Muscle layer of duodenum (tissue), 2 donors: ENCODE measurements around the gene SUPT3H.

Source experiments
- H3K27ac ChIP-seq: one replicate; pipeline ENCODE4 v1.7.0; 2013; ENCODE audit warnings: mild to moderate bottlenecking, low read length
- H3K27me3 ChIP-seq: one replicate; pipeline ENCODE4 v1.7.0; 2013; ENCODE audit warnings: low read depth, mild to moderate bottlenecking, control low read depth, low read length
- H3K36me3 ChIP-seq, 2 donors: one replicate each; pipeline ENCODE4 v1.7.0; 2013; ENCODE audit warnings: low read length in 2 of 2, control low read depth in 1 of 2, mild to moderate bottlenecking in 1 of 2; ENCODE audit not compliant: insufficient read depth in 2 of 2, control insufficient read depth in 1 of 2
- H3K4me1 ChIP-seq, 2 donors: one replicate each; pipeline ENCODE4 v1.7.0; 2013; ENCODE audit warnings: low read length in 2 of 2, mild to moderate bottlenecking in 2 of 2, control low read depth in 1 of 2, moderate library complexity in 1 of 2; ENCODE audit not compliant: insufficient read depth in 2 of 2, control insufficient read depth in 1 of 2
- H3K4me3 ChIP-seq, 2 donors: one replicate each; pipeline ENCODE4 v1.7.0; 2013; ENCODE audit warnings: low read length in 2 of 2, low read depth in 1 of 2, mild to moderate bottlenecking in 1 of 2
- H3K9me3 ChIP-seq, 2 donors: one replicate each; pipeline ENCODE4 v1.7.0; 2013; ENCODE audit warnings: low read length in 2 of 2, control low read depth in 1 of 2, mild to moderate bottlenecking in 1 of 2; ENCODE audit not compliant: control insufficient read depth in 1 of 2
- donor health status: healthy.

SUPT3H gene

GRCh38 chr6:45364466-45364865 is 13.3 kb downstream of the SUPT3H start:
- H3K4me1 ChIP-seq: no peaks in the 10 kb centered on the region

GRCh38 chr6:45353654-45354053 is 24.1 kb downstream of the SUPT3H start:
- H3K27ac ChIP-seq: no peak overlapping the region
- no peaks in the 10 kb centered on the region for H3K4me1 ChIP-seq
- no peaks in the 10 kb centered on the region for H3K9me3 ChIP-seq
- no peaks in the 10 kb centered on the region for H3K36me3 ChIP-seq
- no peak overlapping the region for H3K4me3 ChIP-seq
- H3K27me3 ChIP-seq: no peaks in the 10 kb centered on the region

More at GRCh38 chr6:45364466-45364865, 13.3 kb downstream of the SUPT3H start:
- Histone ChIP-seq H3K4me3 (no peak overlapping the region), H3K9me3 (no peaks in the 10 kb centered on the region), H3K27me3 (no peaks in the 10 kb centered on the region), H3K27ac (no peak overlapping the region), H3K36me3 (no peaks in the 10 kb centered on the region)

GRCh38 chr6:45351667-45352066 is 26.1 kb downstream of the SUPT3H start:
- Histone ChIP-seq H3K27me3 (no peaks in the 10 kb centered on the region), H3K27ac (no peak overlapping the region), H3K36me3 (no peaks in the 10 kb centered on the region), H3K4me3 (no peak overlapping the region), H3K4me1 (no peaks in the 10 kb centered on the region), H3K9me3 (no peaks in the 10 kb centered on the region)

- Histone ChIP-seq H3K4me3 (no peak overlapping the region), H3K27ac (no peak overlapping the region), H3K36me3 (no peaks in the 10 kb centered on the region), H3K9me3 (no peaks in the 10 kb centered on the region), H3K4me1 (no peaks in the 10 kb centered on the region), H3K27me3 (no peaks in the 10 kb centered on the region)
Observed at GRCh38 chr6:45351076-45351475, 26.7 kb downstream of the SUPT3H start.

GRCh38 chr6:45350186-45350710 is 27.5 kb downstream of the SUPT3H start:
- no peaks in the 10 kb centered on the region for H3K27me3 ChIP-seq
- no peaks in the 10 kb centered on the region for H3K36me3 ChIP-seq
- no peaks in the 10 kb centered on the region for H3K4me1 ChIP-seq
- H3K9me3 ChIP-seq: no peaks in the 10 kb centered on the region
- no peak overlapping the region for H3K4me3 ChIP-seq
- H3K27ac ChIP-seq: no peak overlapping the region

GRCh38 chr6:45344900-45345299 is 32.8 kb downstream of the SUPT3H start:
- Histone ChIP-seq H3K27ac (no peak overlapping the region), H3K27me3 (no peaks in the 10 kb centered on the region), H3K36me3 (no peaks in the 10 kb centered on the region), H3K4me3 (no peak overlapping the region), H3K4me1 (no peaks in the 10 kb centered on the region), H3K9me3 (no peaks in the 10 kb centered on the region)

GRCh38 chr6:45328523-45328922 is 49.2 kb downstream of the SUPT3H start:
- H3K9me3 ChIP-seq: no peaks in the 10 kb centered on the region
- no peaks in the 10 kb centered on the region for H3K36me3 ChIP-seq
- H3K4me3 ChIP-seq: no peak overlapping the region
- no peaks in the 10 kb centered on the region for H3K4me1 ChIP-seq
- no peak overlapping the region for H3K27ac ChIP-seq
- no peaks in the 10 kb centered on the region for H3K27me3 ChIP-seq

- Histone ChIP-seq H3K4me3 (no peak within 1 kb of the TSS), H3K36me3 (no peaks in the 10 kb centered on the region), H3K4me1 (no peaks in the 10 kb centered on the region), H3K27ac (no peak within 1 kb of the TSS), H3K9me3 (no peaks in the 10 kb centered on the region), H3K27me3 (no peaks in the 10 kb centered on the region)
Observed at GRCh38 chr6:45327956-45328522, 49.7 kb downstream of the SUPT3H start, which contains the start of gene RUNX2. TSS of gene RUNX2 (plus strand) at chr6:45328330. CDS start at chr6:45328727, 397 bp downstream.

- no peaks in the 10 kb centered on the region for H3K9me3 ChIP-seq
- no peaks in the 10 kb centered on the region for H3K27me3 ChIP-seq
- no peaks in the 10 kb centered on the region for H3K36me3 ChIP-seq
- no peaks in the 10 kb centered on the region for H3K4me1 ChIP-seq
- H3K27ac ChIP-seq: no peak overlapping the region
- H3K4me3 ChIP-seq: no peak overlapping the region
Observed at GRCh38 chr6:45326698-45327417, 50.9 kb downstream of the SUPT3H start.

- Histone ChIP-seq H3K36me3 (no peaks in the 10 kb centered on the region), H3K4me3 (no peak overlapping the region), H3K4me1 (no peaks in the 10 kb centered on the region), H3K27ac (no peak overlapping the region), H3K9me3 (no peaks in the 10 kb centered on the region), H3K27me3 (no peaks in the 10 kb centered on the region)
Observed at GRCh38 chr6:45323656-45324224, 54.0 kb downstream of the SUPT3H start.

GRCh38 chr6:45320349-45320748 is 57.4 kb downstream of the SUPT3H start:
- Histone ChIP-seq H3K27me3 (no peaks in the 10 kb centered on the region), H3K27ac (no peak overlapping the region), H3K4me1 (no peaks in the 10 kb centered on the region), H3K9me3 (no peaks in the 10 kb centered on the region), H3K4me3 (no peak overlapping the region), H3K36me3 (no peaks in the 10 kb centered on the region)
